SH-SY5Y (cell line): ENCODE measurements around the gene PIF1.

ENCODE experiments used
- GATA2 ChIP-seq: IDR thresholded peaks from 2 replicates; pipeline ENCODE4 v1.6.1; 2011; ENCODE audit warnings: mild to moderate bottlenecking, low read depth, low read length
- GATA3 ChIP-seq: IDR thresholded peaks from 2 replicates; pipeline ENCODE4 v1.6.1; 2011; ENCODE audit warnings: low read depth, mild to moderate bottlenecking, low read length, moderate library complexity

DNA sequence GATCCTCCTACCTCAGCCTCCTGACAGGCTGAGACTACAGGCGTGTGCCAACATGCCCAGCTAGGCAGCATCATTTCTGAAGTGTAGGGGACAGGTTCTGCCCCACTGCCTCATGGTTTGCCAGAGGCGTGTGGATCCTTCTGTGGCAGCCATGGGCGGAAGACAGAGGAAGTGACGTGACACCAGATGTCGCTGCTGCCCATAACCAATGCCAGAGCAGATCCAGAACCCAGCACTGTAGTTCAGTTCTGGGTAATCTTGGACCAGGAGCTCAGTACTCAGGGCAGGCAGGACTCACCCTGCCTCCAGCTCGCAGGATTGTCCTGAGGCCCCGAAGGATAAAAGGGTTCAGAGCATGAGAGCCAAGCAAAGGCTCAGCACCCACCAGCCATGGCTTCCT lies 58.2 kb downstream of the PIF1 start:
- no peak for TF ChIP-seq GATA2
- no peak for TF ChIP-seq GATA3
